DOHH2 (cell line): Measurements from ENCODE around the gene NALCN.

ENCODE experiments used
- EZH2phosphoT487 ChIP-seq: fragments of 200-600 bp; sonication (generic); IDR thresholded peaks from 2 replicates; pipeline ENCODE4 v1.6.1; 2017; ENCODE audit warnings: borderline replicate concordance, mild to moderate bottlenecking, antibody characterized with exemption, low read length, moderate library complexity, mixed read lengths
- TF ChIP-seq, protein P1 (sequence below): fragments of 200-600 bp; sonication (generic); IDR thresholded peaks from one replicate; pipeline ENCODE4 v1.5.1; 2014; ENCODE audit warnings: antibody characterized with exemption, mild to moderate bottlenecking, low read depth, low read length; ENCODE audit not compliant: poor library complexity, severe bottlenecking

DNA sequence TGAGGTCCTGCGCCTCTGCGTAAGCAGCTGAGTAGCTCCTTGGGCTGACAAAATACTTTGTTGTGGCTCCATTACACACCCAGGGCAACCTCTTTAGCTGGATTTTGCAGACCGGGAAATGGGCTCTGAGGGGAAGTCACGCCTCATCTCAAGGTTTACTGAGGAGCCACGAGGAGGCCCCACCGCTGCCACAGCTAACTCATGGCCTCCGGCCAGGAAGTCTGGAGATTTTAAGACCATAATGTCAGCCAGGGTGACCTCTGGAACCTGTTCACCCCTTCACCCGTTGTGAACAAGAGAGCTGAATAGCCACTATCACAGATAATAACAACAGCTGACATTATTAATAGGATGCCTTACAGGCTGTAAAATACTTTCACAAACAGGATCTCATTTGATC lies 390.4 kb downstream of the NALCN start:
- TF ChIP-seq, protein P1, sequence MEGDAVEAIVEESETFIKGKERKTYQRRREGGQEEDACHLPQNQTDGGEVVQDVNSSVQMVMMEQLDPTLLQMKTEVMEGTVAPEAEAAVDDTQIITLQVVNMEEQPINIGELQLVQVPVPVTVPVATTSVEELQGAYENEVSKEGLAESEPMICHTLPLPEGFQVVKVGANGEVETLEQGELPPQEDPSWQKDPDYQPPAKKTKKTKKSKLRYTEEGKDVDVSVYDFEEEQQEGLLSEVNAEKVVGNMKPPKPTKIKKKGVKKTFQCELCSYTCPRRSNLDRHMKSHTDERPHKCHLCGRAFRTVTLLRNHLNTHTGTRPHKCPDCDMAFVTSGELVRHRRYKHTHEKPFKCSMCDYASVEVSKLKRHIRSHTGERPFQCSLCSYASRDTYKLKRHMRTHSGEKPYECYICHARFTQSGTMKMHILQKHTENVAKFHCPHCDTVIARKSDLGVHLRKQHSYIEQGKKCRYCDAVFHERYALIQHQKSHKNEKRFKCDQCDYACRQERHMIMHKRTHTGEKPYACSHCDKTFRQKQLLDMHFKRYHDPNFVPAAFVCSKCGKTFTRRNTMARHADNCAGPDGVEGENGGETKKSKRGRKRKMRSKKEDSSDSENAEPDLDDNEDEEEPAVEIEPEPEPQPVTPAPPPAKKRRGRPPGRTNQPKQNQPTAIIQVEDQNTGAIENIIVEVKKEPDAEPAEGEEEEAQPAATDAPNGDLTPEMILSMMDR = no peak
- TF ChIP-seq EZH2phosphoT487 = no peak
